GM12875 (cell line): ENCODE data around the gene FGF5.
A peak's percentile ranks its signal among the peaks of the same experiment; 100 is the strongest.

ENCODE experiments used
- H3K4me3 ChIP-seq: one replicate; pipeline ENCODE4 v1.5.1; 2011; ENCODE audit warnings: low read depth, low read length, control low read depth
- CTCF ChIP-seq: IDR thresholded peaks from 2 replicates; pipeline ENCODE4 v1.5.1; 2011; ENCODE audit warnings: low read depth, mild to moderate bottlenecking, control low read depth, inconsistent platforms, low read length, moderate library complexity, borderline replicate concordance; ENCODE audit not compliant: insufficient read depth

The FGF5 gene

GRCh38 chr4:80266253-80266901, at the start of gene FGF5:
FGF5 (plus strand) TSS chr4:80266664; CDS start chr4:80266825, 161 bp downstream.
- H3K4me3 ChIP-seq: peak within 1 kb of the TSS; percentile 36
- no peak for TF ChIP-seq CTCF

- H3K4me3 ChIP-seq: no peak overlapping the region
- no peak for TF ChIP-seq CTCF
These were observed 47.0 kb upstream of the FGF5 start for GRCh38 chr4:80219301-80220025.

GRCh38 chr4:80220711-80221110, 45.8 kb upstream of the FGF5 start:
- TF ChIP-seq CTCF: no peak

GRCh38 chr4:80221161-80221560, 45.3 kb upstream of the FGF5 start:
- no peak overlapping the region for H3K4me3 ChIP-seq
- TF ChIP-seq CTCF: no peak

More at GRCh38 chr4:80220711-80221110, 45.8 kb upstream of the FGF5 start:
- H3K4me3 ChIP-seq: no peak overlapping the region

GRCh38 chr4:80225595-80225994, 40.9 kb upstream of the FGF5 start:
- H3K4me3 ChIP-seq: no peak overlapping the region
- TF ChIP-seq CTCF: no peak

GRCh38 chr4:80226094-80226493, 40.4 kb upstream of the FGF5 start:
- H3K4me3 ChIP-seq: no peak overlapping the region
- no peak for TF ChIP-seq CTCF

GRCh38 chr4:80228460-80228859, 38.0 kb upstream of the FGF5 start:
- H3K4me3 ChIP-seq: no peak overlapping the region
- no peak for TF ChIP-seq CTCF
